Measurements from ENCODE around the gene LDLRAP1. TPM values are rescaled to one million over a fixed set of nuclear protein-coding genes. Genes with fewer than 3 reads are reported as not detected.

Gene LDLRAP1
- total RNA-seq, 1 donor from 2014 or later: 6.1 TPM

DNA sequence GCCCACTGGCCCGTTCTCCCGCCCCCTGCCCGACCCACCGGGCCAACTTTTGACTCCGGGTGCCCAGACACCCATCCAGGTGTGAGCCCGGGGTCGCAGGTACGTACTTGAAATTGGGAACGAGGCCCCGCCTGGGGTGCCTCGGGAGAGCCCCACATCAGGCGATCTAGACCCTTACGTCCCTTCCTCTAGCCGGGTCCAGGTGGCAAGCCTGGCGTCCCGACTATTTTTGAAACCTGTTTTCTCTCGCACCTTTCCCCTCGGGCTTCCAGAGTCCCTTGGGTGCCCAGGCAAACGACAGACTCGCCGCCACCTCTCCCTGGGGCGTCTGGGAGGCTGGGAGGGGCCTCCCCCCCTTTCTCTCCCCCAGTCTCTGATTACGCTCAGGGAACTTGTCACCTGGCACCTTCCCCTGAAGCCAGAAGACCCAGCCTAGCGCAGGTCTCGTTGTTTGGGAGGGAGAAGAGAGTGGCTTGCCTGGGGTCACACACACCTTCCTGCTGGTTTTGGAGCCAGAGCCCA lies 898 bp downstream of the LDLRAP1 start:
- H3K4me3 ChIP-seq (ENCODE audit: low read depth, low read length): peak overlapping the region; percentile 82
- DNase-seq (ENCODE audit: low read depth): no peak
- TF ChIP-seq, protein P1, sequence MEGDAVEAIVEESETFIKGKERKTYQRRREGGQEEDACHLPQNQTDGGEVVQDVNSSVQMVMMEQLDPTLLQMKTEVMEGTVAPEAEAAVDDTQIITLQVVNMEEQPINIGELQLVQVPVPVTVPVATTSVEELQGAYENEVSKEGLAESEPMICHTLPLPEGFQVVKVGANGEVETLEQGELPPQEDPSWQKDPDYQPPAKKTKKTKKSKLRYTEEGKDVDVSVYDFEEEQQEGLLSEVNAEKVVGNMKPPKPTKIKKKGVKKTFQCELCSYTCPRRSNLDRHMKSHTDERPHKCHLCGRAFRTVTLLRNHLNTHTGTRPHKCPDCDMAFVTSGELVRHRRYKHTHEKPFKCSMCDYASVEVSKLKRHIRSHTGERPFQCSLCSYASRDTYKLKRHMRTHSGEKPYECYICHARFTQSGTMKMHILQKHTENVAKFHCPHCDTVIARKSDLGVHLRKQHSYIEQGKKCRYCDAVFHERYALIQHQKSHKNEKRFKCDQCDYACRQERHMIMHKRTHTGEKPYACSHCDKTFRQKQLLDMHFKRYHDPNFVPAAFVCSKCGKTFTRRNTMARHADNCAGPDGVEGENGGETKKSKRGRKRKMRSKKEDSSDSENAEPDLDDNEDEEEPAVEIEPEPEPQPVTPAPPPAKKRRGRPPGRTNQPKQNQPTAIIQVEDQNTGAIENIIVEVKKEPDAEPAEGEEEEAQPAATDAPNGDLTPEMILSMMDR (conservative IDR thresholded peaks at IDR 0.05; ENCODE audit: low read depth, low read length): no peak

DNA sequence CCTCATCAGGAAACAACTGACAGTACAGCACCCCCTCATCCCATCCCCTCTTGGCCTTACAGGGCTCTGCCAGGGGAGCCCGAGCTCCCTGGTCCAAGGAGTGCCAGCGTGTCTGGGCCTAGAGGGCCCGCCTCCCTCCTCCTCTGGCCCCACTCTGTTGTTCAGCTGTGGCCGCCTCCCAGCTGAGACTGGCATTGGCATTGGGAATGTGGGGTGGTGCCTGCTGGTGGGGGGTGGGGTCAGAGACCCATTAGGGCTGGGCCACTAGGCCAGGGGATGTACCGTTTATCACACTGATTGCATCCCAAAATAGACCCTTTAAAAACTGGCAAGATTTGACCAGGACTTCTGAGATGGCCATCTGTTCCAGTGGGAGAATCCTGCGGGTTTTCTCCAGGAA lies 1.4 kb downstream of the LDLRAP1 start:
- H3K4me3 ChIP-seq (ENCODE audit: low read depth, low read length): peak overlapping the region; percentile 82
- DNase-seq (ENCODE audit: low read depth): no peak
- TF ChIP-seq, protein P1 (conservative IDR thresholded peaks at IDR 0.05; ENCODE audit: low read depth, low read length): no peak

DNA sequence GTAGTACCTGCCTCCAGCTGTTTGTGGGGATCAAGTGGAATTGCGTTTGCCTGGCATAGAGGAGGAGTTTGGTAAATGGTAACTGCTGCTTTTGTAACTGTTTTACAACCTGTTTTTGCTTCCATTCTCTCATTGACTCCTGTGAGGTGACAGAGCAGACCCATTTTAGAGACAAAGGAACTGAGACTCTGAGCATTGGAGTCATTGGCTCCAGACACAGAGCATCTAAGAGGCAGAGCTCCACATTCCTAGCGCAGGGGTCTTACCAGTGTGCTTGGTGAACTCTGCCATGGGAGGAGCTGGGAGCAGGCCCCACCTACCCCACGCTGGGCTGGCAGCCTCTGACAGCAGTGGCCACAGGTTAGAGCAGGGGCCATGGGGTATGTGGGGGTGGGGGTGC lies 2.4 kb downstream of the LDLRAP1 start:
- DNase-seq (ENCODE audit: low read depth): no peak
- TF ChIP-seq, protein P1 (conservative IDR thresholded peaks at IDR 0.05; ENCODE audit: low read depth, low read length): no peak
- no peak overlapping the region for H3K4me3 ChIP-seq (ENCODE audit: low read depth, low read length)

DNA sequence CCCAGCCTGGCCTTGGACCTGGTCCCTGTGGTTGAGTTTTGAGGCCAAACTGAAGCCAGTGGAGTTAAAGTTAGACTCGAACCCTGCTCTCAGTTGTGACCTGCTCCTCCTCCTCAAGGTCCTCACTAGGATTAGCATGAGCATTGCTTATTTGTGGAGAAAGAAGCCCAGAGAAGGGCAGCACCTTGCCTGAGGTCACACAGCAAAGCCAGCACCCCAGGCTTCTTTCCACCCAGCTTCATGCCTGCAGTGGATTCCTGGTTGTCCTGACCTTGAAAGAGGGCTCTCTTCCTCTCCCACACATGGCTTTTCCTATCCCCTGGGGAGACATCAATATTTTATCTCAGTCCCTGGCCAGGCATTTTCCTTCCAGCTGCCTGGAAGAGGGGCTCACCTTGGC lies 2.8 kb downstream of the LDLRAP1 start:
- DNase-seq (ENCODE audit: low read depth): no peak
- TF ChIP-seq, protein P1 (conservative IDR thresholded peaks at IDR 0.05; ENCODE audit: low read depth, low read length): no peak
- no peak overlapping the region for H3K4me3 ChIP-seq (ENCODE audit: low read depth, low read length)

DNA sequence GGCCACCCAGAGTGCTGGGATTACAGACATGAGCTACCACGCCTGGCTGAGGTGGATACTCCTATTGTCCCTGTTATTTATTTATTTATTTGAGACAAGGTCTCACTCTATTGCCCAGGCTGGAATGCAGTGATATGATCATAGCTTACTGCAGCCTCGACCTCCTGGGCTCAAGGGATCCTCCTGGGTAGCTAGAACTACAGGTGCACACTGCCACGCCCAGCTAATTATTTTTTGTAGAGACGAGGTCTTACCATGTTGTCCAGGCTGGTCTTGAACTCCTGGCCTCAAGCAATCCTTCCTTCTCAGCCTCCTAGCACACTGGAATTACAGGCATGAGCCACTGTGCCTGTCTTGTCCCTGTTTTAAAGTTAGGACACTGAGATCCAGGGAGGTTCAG lies 5.2 kb downstream of the LDLRAP1 start:
- H3K4me3 ChIP-seq (ENCODE audit: low read depth, low read length): no peak overlapping the region
- no peak for DNase-seq (ENCODE audit: low read depth)
- TF ChIP-seq, protein P1 (conservative IDR thresholded peaks at IDR 0.05; ENCODE audit: low read depth, low read length): no peak

DNA sequence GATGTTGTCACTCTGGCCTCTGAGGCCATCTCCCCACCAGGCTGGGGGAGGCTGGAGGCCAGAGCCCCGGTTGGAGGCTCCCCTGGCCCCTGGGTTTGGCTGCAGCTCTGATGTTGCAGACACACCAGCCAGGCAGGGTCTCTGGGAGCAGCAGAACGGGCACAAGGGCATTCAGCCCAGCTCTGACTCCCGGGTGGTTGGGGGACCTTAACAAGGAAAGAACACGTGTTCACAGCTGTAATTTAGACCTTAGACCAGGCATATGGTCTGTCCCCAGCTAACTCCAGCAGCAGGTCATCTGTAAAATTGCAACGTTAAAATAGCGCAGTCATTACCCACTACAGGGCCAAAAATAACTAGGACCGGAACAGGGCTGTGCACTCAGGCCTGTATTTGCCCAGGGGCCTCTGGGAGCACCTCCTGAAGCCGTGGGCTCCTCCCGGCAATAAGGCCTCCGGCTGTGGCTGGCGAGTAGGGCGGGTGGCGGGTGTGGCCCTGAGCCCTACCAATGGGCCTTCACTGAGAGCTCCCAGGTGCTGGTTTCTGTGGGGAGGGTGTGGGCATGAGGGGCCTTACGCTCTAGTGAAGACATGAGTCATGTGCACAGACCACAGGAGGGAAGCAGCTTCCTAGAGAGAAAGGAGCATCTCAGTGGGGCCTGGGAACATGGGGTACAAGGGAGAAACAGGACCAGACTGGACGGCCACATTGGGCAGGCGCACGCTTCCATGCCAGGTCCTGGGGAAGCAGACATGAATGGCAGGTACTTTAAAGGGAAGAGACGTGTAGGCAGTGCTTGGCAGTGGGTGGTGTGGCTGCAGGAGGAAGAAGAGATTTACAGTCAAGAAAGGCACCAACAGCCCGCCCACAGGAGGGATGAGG lies 6.1 kb downstream of the LDLRAP1 start:
- DNase-seq (ENCODE audit: low read depth): no peak
- no peak overlapping the region for H3K4me3 ChIP-seq (ENCODE audit: low read depth, low read length)
- TF ChIP-seq, protein P1 (conservative IDR thresholded peaks at IDR 0.05; ENCODE audit: low read depth, low read length): no peak

DNA sequence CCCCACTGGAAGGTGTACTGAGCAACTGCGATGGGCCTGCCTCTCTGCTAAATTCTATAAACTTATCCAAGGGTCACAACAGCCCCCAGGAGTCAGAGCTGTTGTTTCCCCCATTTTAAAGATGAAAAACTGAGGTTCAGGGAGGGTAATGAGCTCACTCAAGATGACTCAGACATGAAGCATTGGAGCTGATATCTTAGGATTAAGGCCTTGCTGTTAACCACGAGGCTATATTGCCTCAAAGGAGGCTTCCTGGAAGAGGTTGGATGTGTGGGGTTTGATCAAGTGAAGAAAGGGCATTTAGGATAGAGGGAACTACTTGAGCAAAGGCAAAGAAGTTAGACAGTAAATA lies 6.7 kb downstream of the LDLRAP1 start:
- H3K4me3 ChIP-seq (ENCODE audit: low read depth, low read length): no peak overlapping the region
- TF ChIP-seq, protein P1 (conservative IDR thresholded peaks at IDR 0.05; ENCODE audit: low read depth, low read length): no peak
- no peak for DNase-seq (ENCODE audit: low read depth)

Measured in epithelial cell of proximal tubule (primary cell).